ENCODE results near the gene NINJ2. TPM values are rescaled to one million over a fixed set of nuclear protein-coding genes. Genes with fewer than 3 reads are reported as not detected.

NINJ2 gene
- total RNA-seq, 1 donor from 2014 or later: 12.6 TPM

- ATAC-seq (ENCODE audit: poor library complexity) (no peak), DNase-seq (no peak)
- intact Hi-C loops (cut with DNase I): no loop called here
These were observed 61.1 kb downstream of the NINJ2 start for GRCh38 chr12:601976-602699.

GRCh38 chr12:599756-600155 lies 63.5 kb downstream of the NINJ2 start:
- ATAC-seq (ENCODE audit: poor library complexity): no peak
- peak; percentile 29 for DNase-seq
- intact Hi-C loops (cut with DNase I): no loop called here

- DNase-seq (peak; percentile 38), ATAC-seq (ENCODE audit: poor library complexity) (no peak)
- intact Hi-C loops (cut with DNase I): no loop called here
These were observed 65.2 kb downstream of the NINJ2 start for GRCh38 chr12:597926-598568.

- peak; percentile 32 for DNase-seq
- no peak for ATAC-seq (ENCODE audit: poor library complexity)
- intact Hi-C loops (cut with DNase I): loop anchor here (5.0 kb wide), 2 partner anchors 124 to 159 kb away; partner anchors contain the start of gene WNK1
These were observed 69.6 kb downstream of the NINJ2 start for GRCh38 chr12:593396-594270.

GRCh38 chr12:592024-592505 lies 71.2 kb downstream of the NINJ2 start:
- intact Hi-C loops (cut with DNase I): loop anchor here (5.0 kb wide), 2 partner anchors 125 to 160 kb away; partner anchors contain the start of gene WNK1
- no peak for DNase-seq
- peak; percentile 9 for ATAC-seq (ENCODE audit: poor library complexity)

- ATAC-seq (ENCODE audit: poor library complexity) (peak; percentile 92), DNase-seq (peak; percentile 93)
- intact Hi-C loops (cut with DNase I): loop anchor here (5.0 kb wide), 2 partner anchors 126 to 161 kb away; partner anchors contain the start of gene WNK1
These were observed 71.8 kb downstream of the NINJ2 start for GRCh38 chr12:591167-592023.

- ATAC-seq (ENCODE audit: poor library complexity): peak; percentile 23
- intact Hi-C loops (cut with DNase I): loop anchor here (5.0 kb wide), 2 partner anchors 127 to 162 kb away; partner anchors contain the start of gene WNK1
- DNase-seq: peak; percentile 47
These were observed 73.0 kb downstream of the NINJ2 start for GRCh38 chr12:590206-590750.

GRCh38 chr12:588646-589045 lies 74.6 kb downstream of the NINJ2 start:
- ATAC-seq (ENCODE audit: poor library complexity) (no peak), DNase-seq (no peak)
- intact Hi-C loops (cut with DNase I): no loop called here

GRCh38 chr12:588024-588322 lies 75.3 kb downstream of the NINJ2 start:
- ATAC-seq (ENCODE audit: poor library complexity) (no peak), DNase-seq (no peak)
- intact Hi-C loops (cut with DNase I): no loop called here

- intact Hi-C loops (cut with DNase I): no loop called here
- no peak for ATAC-seq (ENCODE audit: poor library complexity)
- peak; percentile 21 for DNase-seq
These were observed 75.9 kb downstream of the NINJ2 start for GRCh38 chr12:587132-588023.

GRCh38 chr12:586318-587071 lies 76.8 kb downstream of the NINJ2 start:
- intact Hi-C loops (cut with DNase I): no loop called here
- no peak for ATAC-seq (ENCODE audit: poor library complexity)
- DNase-seq: peak; percentile 14

- intact Hi-C loops (cut with DNase I): no loop called here
- ATAC-seq (ENCODE audit: poor library complexity): no peak
- peak; percentile 7 for DNase-seq
These were observed 77.9 kb downstream of the NINJ2 start for GRCh38 chr12:585062-586061.

GRCh38 chr12:583251-583869 lies 79.9 kb downstream of the NINJ2 start:
- intact Hi-C loops (cut with DNase I): no loop called here
- DNase-seq (peak; percentile 83), ATAC-seq (ENCODE audit: poor library complexity) (peak; percentile 92)

- DNase-seq: no peak
- intact Hi-C loops (cut with DNase I): no loop called here
- no peak for ATAC-seq (ENCODE audit: poor library complexity)
These were observed 81.5 kb downstream of the NINJ2 start for GRCh38 chr12:581746-582145.

- intact Hi-C loops (cut with DNase I): no loop called here
- peak; percentile 63 for DNase-seq
- peak; percentile 48 for ATAC-seq (ENCODE audit: poor library complexity)
These were observed 81.9 kb downstream of the NINJ2 start for GRCh38 chr12:581321-581720.

Measured in Right ventricle myocardium superior (tissue), 1 donor.